ENCODE measurements around the gene WDR53.
"Not testable (repeated sequence)": the region's sequence is repeated elsewhere in the genome, so short reads cannot be mapped to it uniquely, and the experiment has no call there.

DNA sequence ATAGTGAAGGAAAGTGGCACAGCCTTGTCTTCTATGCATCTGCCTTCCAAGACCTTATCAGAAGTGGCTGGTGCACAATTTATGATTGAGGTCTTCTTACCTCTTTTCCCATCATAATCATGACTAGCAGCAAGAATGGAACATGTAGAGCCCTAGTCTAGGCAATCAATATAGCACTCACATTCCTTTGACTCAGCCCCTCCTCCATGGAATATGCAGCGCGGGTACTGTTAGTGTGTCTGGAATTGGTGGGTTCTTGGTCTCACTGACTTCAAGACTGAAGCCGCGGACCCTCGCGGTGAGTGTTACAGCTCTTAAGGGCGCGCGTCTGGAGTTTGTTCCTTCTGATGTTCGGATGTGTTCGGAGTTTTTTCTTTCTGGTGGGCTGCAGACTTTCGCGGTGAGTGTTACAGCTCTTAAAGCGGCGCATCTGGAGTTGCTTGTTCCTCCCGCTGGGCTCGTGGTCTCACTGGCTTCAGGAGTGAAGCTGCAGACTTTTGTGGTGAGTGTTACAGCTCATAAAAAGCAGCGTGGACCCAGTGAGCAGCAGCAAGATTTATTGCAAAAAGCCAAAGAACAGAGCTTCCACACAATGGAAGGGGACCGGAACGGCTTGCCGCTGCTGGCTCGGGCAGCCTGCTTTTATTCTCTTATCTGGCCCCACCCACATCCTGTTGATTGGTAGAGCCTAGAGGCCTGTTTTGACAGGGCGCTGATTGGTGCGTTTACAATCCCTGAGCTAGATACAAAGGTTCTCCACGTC lies 29.8 kb upstream of the WDR53 start:
- TF ChIP-seq, protein P1, sequence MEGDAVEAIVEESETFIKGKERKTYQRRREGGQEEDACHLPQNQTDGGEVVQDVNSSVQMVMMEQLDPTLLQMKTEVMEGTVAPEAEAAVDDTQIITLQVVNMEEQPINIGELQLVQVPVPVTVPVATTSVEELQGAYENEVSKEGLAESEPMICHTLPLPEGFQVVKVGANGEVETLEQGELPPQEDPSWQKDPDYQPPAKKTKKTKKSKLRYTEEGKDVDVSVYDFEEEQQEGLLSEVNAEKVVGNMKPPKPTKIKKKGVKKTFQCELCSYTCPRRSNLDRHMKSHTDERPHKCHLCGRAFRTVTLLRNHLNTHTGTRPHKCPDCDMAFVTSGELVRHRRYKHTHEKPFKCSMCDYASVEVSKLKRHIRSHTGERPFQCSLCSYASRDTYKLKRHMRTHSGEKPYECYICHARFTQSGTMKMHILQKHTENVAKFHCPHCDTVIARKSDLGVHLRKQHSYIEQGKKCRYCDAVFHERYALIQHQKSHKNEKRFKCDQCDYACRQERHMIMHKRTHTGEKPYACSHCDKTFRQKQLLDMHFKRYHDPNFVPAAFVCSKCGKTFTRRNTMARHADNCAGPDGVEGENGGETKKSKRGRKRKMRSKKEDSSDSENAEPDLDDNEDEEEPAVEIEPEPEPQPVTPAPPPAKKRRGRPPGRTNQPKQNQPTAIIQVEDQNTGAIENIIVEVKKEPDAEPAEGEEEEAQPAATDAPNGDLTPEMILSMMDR (IDR thresholded peaks at IDR 0.05; ENCODE audit: poor library complexity, severe bottlenecking) = not testable (repeated sequence)
- TF ChIP-seq, protein P2, sequence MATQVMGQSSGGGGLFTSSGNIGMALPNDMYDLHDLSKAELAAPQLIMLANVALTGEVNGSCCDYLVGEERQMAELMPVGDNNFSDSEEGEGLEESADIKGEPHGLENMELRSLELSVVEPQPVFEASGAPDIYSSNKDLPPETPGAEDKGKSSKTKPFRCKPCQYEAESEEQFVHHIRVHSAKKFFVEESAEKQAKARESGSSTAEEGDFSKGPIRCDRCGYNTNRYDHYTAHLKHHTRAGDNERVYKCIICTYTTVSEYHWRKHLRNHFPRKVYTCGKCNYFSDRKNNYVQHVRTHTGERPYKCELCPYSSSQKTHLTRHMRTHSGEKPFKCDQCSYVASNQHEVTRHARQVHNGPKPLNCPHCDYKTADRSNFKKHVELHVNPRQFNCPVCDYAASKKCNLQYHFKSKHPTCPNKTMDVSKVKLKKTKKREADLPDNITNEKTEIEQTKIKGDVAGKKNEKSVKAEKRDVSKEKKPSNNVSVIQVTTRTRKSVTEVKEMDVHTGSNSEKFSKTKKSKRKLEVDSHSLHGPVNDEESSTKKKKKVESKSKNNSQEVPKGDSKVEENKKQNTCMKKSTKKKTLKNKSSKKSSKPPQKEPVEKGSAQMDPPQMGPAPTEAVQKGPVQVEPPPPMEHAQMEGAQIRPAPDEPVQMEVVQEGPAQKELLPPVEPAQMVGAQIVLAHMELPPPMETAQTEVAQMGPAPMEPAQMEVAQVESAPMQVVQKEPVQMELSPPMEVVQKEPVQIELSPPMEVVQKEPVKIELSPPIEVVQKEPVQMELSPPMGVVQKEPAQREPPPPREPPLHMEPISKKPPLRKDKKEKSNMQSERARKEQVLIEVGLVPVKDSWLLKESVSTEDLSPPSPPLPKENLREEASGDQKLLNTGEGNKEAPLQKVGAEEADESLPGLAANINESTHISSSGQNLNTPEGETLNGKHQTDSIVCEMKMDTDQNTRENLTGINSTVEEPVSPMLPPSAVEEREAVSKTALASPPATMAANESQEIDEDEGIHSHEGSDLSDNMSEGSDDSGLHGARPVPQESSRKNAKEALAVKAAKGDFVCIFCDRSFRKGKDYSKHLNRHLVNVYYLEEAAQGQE (IDR thresholded peaks at IDR 0.05; ENCODE audit: borderline replicate concordance) = not testable (repeated sequence)
- TF ChIP-seq TAF1 (IDR thresholded peaks at IDR 0.05; ENCODE audit: low read depth) = not testable (repeated sequence)
